Parathyroid adenoma (tissue), 2 donors: ENCODE measurements around the gene STMN3.

Experiments
- H2AFZ ChIP-seq: fragments of 300-600 bp; sonication (generic); one replicate; pipeline ENCODE4 v1.7.0; 2017; ENCODE audit warnings: antibody characterized with exemption, mild to moderate bottlenecking
- H3K27ac ChIP-seq: fragments of 300-600 bp; sonication (generic); one replicate; pipeline ENCODE4 v1.7.0; 2017
- H3K27me3 ChIP-seq: fragments of 300-600 bp; sonication (generic); one replicate; pipeline ENCODE4 v1.7.0; 2017; ENCODE audit warnings: low read length; ENCODE audit not compliant: control insufficient read depth, insufficient read depth
- H3K36me3 ChIP-seq: fragments of 300-600 bp; sonication (generic); one replicate; pipeline ENCODE4 v1.7.0; 2017; ENCODE audit warnings: low read length; ENCODE audit not compliant: control insufficient read depth, insufficient read depth
- H3K4me1 ChIP-seq: fragments of 300-600 bp; sonication (generic); one replicate; pipeline ENCODE4 v1.7.0; 2017; ENCODE audit warnings: control low read depth
- H3K4me2 ChIP-seq: fragments of 300-600 bp; sonication (generic); one replicate; pipeline ENCODE4 v1.7.0; 2017; ENCODE audit warnings: low read length
- H3K4me3 ChIP-seq: fragments of 300-600 bp; sonication (generic); one replicate; pipeline ENCODE4 v1.7.0; 2017; ENCODE audit warnings: low read depth, low read length
- H3K79me2 ChIP-seq: fragments of 300-600 bp; sonication (generic); one replicate; pipeline ENCODE4 v1.7.0; 2017; ENCODE audit warnings: control low read depth
- H3K9ac ChIP-seq: fragments of 300-600 bp; sonication (generic); one replicate; pipeline ENCODE4 v1.7.0; 2017; ENCODE audit warnings: mild to moderate bottlenecking
- H3K9me3 ChIP-seq: fragments of 300-600 bp; sonication (generic); one replicate; pipeline ENCODE4 v1.7.0; 2017; ENCODE audit warnings: low read length; ENCODE audit not compliant: control insufficient read depth
- CTCF ChIP-seq: fragments of 300-600 bp; sonication (generic); IDR thresholded peaks from one replicate; pipeline ENCODE4 v1.7.0; 2017; ENCODE audit warnings: antibody characterized with exemption, mild to moderate bottlenecking
- donor health status: primary hyperparathyroidism.

Gene STMN3

GRCh38 chr20:63590218-63591146 lies 62.7 kb downstream of the STMN3 start:
- Histone ChIP-seq H3K27me3 (no peaks in the 10 kb centered on the region), H3K4me2 (no peak overlapping the region), H3K4me3 (no peak overlapping the region), H3K9me3 (no peaks in the 10 kb centered on the region), H3K9ac (no peak overlapping the region), H3K79me2 (no peaks in the 10 kb centered on the region), H3K4me1 (no peaks in the 10 kb centered on the region), H2AFZ (no peak overlapping the region), H3K27ac (no peak overlapping the region), H3K36me3 (no peaks in the 10 kb centered on the region)
- no peak for TF ChIP-seq CTCF
